ENCODE results near the gene LZTS2. TPM values are rescaled to one million over a fixed set of nuclear protein-coding genes. Genes with fewer than 3 reads are reported as not detected.

LZTS2 gene
- total and polyA plus RNA-seq, 10 of the 15 experiments (the other 5 are each of a cell fraction or from before 2014, with no cell fraction given): 0.08 to 13.4 (median 7.2) TPM

GRCh38 chr10:101041252-101041761, 41.7 kb downstream of the LZTS2 start (continued):
- TF ChIP-seq, protein P1, sequence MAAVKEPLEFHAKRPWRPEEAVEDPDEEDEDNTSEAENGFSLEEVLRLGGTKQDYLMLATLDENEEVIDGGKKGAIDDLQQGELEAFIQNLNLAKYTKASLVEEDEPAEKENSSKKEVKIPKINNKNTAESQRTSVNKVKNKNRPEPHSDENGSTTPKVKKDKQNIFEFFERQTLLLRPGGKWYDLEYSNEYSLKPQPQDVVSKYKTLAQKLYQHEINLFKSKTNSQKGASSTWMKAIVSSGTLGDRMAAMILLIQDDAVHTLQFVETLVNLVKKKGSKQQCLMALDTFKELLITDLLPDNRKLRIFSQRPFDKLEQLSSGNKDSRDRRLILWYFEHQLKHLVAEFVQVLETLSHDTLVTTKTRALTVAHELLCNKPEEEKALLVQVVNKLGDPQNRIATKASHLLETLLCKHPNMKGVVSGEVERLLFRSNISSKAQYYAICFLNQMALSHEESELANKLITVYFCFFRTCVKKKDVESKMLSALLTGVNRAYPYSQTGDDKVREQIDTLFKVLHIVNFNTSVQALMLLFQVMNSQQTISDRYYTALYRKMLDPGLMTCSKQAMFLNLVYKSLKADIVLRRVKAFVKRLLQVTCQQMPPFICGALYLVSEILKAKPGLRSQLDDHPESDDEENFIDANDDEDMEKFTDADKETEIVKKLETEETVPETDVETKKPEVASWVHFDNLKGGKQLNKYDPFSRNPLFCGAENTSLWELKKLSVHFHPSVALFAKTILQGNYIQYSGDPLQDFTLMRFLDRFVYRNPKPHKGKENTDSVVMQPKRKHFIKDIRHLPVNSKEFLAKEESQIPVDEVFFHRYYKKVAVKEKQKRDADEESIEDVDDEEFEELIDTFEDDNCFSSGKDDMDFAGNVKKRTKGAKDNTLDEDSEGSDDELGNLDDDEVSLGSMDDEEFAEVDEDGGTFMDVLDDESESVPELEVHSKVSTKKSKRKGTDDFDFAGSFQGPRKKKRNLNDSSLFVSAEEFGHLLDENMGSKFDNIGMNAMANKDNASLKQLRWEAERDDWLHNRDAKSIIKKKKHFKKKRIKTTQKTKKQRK (IDR thresholded peaks at IDR 0.05; ENCODE audit: low read depth, low read length): no peak
- TF ChIP-seq YY1 (IDR thresholded peaks at IDR 0.05; ENCODE audit: low read depth, low read length): peak; percentile 50; the same call in 1 of the 2 replicates

DNA sequence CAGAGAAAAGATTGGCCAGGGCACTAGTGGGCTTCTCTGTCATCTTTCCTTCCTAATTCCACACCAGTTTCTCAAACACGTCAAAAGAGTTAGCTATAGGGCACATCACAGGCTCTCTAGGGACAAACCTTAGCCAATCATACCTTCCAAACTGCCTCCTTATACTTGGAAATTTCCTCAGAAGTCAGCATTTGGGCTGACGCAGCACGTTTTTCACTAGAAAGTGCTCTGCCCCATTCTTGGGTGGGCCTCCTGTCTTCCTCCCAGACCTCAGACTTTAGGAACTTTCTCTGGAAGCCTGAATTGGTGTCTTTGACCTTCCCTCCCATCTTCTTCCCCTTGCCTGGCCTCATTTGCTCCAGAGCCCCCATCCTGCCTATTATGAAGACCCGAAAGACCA, 42.5 kb downstream of the LZTS2 start:
- SMC1A ChIA-PET (ENCODE audit: uncharacterized antibody, unreplicated experiment): interaction anchor here (1.2 to 4.2 kb wide), 13 partner anchors 10 to 172 kb away, joined by 3 to 45 read pairs (median 9); partner anchors contain the start of genes KAZALD1, PDZD7 and SFXN3
- POLR2A ChIA-PET: interaction anchor here (0.6 to 3.3 kb wide), 5 partner anchors 10 to 20 kb away, joined by 5 to 42 read pairs (median 7); partner anchors contain the start of gene KAZALD1
- 19% methylated on average over 4 of the region's 4 CpGs for WGBS (ENCODE audit: insufficient coverage, insufficient replicate concordance, low lambda C conversion rate, missing lambda C conversion rate)
- Histone ChIP-seq H3K27me3 (replicated peaks in 1 of 2; ENCODE audit: control insufficient read depth in 2 of 2, insufficient read depth in 2 of 2, low read length in 1 of 2) (no peaks in the 10 kb centered on the region), H3K4me3 (peak overlapping the region; percentile 63; the same call in 1 of the 2 replicates), H3K9ac (ENCODE audit: control insufficient read depth, insufficient read depth, low read length) (peak overlapping the region; percentile 17; the same call in 1 of the 2 replicates), H3K36me3 (ENCODE audit: control insufficient read depth in 2 of 2, insufficient read depth in 2 of 2, low read length in 1 of 2) (no peaks in the 10 kb centered on the region), H3K4me1 (ENCODE audit: control insufficient read depth, insufficient read depth, low read length) (peaks cover 5% of the 10 kb centered on the region; the same call in 1 of the 2 replicates), H3K27ac (ENCODE audit: control insufficient read depth, insufficient read depth) (no peak overlapping the region), H3K4me2 (ENCODE audit: control insufficient read depth, insufficient read depth) (peak overlapping the region; percentile 86), H2AFZ (ENCODE audit: control insufficient read depth, low read depth, low read length) (peak overlapping the region; percentile 83), H4K20me1 (ENCODE audit: control insufficient read depth, insufficient read depth) (no peaks in the 10 kb centered on the region), H3K9me3 (replicated peaks; ENCODE audit: control insufficient read depth, insufficient read depth, low read length) (no peaks in the 10 kb centered on the region), H3K79me2 (ENCODE audit: control insufficient read depth, insufficient read depth, low read length) (no peaks in the 10 kb centered on the region)
- intact Hi-C loops (cut with micrococcal nuclease; ENCODE audit: unreplicated experiment): no loop called here
- ATAC-seq (no peak), FAIRE-seq (no peak), DNase-seq (ENCODE audit: low read depth, low spot score) (no peak)
- CTCF ChIA-PET: interaction anchor here (0.7 to 24.4 kb wide), 18 partner anchors 8 to 172 kb away, joined by 3 to 885 read pairs (median 8); partner anchors contain the start of genes KAZALD1, LZTS2, PDZD7 and SFXN3
- RAD21 ChIA-PET (ENCODE audit: unreplicated experiment): interaction anchor here (0.9 to 5.1 kb wide), 12 partner anchors 8 to 164 kb away, joined by 3 to 70 read pairs (median 7); partner anchors contain the start of genes KAZALD1, PDZD7 and SFXN3
- in situ Hi-C loops (cut with MboI): no loop called here
- no peak for TF ChIP-seq ETV6 (conservative IDR thresholded peaks at IDR 0.05 in 1 of 2, IDR thresholded peaks at IDR 0.05 in 1 of 2; ENCODE audit: borderline replicate concordance in 1 of 2, low read depth in 1 of 2)
- TF ChIP-seq HDAC6 (IDR thresholded peaks at IDR 0.05; ENCODE audit: unreplicated experiment): no peak
- TF ChIP-seq CBX5 (IDR thresholded peaks at IDR 0.05; ENCODE audit: low read depth): no peak
- no peak for TF ChIP-seq ZBTB40 (IDR thresholded peaks at IDR 0.05; ENCODE audit: borderline replicate concordance)
- no TSS peak for BruUV-seq (replicated peaks)
